WTC11 (cell line): ENCODE data around the gene KCNH3.

Source experiments
- ZNF671 ChIP-seq: fragments of 250-450 bp; sonication (Bioruptor Pico); IDR thresholded peaks from 2 replicates; pipeline ENCODE4 v1.8.0; 2021; ENCODE audit warnings: mild to moderate bottlenecking
- TF ChIP-seq, protein P1 (sequence below): sonication (generic); formaldehyde crosslinking; IDR thresholded peaks from 2 replicates; pipeline ENCODE4 v1.8.0; 2023; ENCODE audit warnings: missing genetic modification reagents, mild to moderate bottlenecking, borderline replicate concordance
- TF ChIP-seq, protein P2 (sequence below): fragments of 200-600 bp; IDR thresholded peaks from 2 replicates; pipeline ENCODE4 v1.8.0; 2022; ENCODE audit warnings: antibody characterized with exemption
- TF ChIP-seq, protein P3 (sequence below): sonication (generic); formaldehyde crosslinking; IDR thresholded peaks from 2 replicates; pipeline ENCODE4 v1.8.0; 2022; ENCODE audit warnings: mild to moderate bottlenecking, missing genetic modification reagents

DNA sequence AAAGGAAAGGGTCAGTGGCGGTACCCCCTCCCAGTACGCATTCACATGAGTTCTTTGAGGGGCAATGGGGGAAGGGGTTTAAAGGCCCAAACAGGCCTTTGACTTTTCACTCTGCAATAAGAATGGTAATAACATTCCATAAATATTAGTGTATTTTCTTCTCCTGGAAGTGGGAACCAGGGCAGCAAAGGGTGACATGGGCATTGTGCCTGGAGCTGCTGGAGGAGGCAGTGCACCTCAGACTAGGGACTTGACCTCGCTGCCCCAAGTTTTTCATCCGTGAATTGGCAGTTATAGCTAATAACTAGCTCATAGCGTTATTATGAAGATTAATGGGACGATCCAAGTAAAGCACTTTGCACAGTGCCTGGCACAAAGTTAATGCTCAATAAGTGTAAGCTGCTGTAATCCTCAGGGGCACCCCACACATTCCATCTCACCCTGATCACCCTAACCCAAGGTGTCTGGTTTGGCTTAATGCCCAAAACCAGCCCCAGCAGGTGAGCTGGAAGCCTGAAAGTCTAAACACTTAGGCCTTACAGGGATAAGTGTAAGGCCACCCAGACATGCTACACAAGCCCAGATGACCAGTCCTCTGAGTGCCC is 2.8 kb upstream of the KCNH3 start:
- no peak for TF ChIP-seq ZNF671 (CRISPR knock-in tag)
- TF ChIP-seq, protein P1, sequence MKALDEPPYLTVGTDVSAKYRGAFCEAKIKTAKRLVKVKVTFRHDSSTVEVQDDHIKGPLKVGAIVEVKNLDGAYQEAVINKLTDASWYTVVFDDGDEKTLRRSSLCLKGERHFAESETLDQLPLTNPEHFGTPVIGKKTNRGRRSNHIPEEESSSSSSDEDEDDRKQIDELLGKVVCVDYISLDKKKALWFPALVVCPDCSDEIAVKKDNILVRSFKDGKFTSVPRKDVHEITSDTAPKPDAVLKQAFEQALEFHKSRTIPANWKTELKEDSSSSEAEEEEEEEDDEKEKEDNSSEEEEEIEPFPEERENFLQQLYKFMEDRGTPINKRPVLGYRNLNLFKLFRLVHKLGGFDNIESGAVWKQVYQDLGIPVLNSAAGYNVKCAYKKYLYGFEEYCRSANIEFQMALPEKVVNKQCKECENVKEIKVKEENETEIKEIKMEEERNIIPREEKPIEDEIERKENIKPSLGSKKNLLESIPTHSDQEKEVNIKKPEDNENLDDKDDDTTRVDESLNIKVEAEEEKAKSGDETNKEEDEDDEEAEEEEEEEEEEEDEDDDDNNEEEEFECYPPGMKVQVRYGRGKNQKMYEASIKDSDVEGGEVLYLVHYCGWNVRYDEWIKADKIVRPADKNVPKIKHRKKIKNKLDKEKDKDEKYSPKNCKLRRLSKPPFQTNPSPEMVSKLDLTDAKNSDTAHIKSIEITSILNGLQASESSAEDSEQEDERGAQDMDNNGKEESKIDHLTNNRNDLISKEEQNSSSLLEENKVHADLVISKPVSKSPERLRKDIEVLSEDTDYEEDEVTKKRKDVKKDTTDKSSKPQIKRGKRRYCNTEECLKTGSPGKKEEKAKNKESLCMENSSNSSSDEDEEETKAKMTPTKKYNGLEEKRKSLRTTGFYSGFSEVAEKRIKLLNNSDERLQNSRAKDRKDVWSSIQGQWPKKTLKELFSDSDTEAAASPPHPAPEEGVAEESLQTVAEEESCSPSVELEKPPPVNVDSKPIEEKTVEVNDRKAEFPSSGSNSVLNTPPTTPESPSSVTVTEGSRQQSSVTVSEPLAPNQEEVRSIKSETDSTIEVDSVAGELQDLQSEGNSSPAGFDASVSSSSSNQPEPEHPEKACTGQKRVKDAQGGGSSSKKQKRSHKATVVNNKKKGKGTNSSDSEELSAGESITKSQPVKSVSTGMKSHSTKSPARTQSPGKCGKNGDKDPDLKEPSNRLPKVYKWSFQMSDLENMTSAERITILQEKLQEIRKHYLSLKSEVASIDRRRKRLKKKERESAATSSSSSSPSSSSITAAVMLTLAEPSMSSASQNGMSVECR = no peak
- TF ChIP-seq, protein P2, sequence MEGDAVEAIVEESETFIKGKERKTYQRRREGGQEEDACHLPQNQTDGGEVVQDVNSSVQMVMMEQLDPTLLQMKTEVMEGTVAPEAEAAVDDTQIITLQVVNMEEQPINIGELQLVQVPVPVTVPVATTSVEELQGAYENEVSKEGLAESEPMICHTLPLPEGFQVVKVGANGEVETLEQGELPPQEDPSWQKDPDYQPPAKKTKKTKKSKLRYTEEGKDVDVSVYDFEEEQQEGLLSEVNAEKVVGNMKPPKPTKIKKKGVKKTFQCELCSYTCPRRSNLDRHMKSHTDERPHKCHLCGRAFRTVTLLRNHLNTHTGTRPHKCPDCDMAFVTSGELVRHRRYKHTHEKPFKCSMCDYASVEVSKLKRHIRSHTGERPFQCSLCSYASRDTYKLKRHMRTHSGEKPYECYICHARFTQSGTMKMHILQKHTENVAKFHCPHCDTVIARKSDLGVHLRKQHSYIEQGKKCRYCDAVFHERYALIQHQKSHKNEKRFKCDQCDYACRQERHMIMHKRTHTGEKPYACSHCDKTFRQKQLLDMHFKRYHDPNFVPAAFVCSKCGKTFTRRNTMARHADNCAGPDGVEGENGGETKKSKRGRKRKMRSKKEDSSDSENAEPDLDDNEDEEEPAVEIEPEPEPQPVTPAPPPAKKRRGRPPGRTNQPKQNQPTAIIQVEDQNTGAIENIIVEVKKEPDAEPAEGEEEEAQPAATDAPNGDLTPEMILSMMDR = no peak
- TF ChIP-seq, protein P3, sequence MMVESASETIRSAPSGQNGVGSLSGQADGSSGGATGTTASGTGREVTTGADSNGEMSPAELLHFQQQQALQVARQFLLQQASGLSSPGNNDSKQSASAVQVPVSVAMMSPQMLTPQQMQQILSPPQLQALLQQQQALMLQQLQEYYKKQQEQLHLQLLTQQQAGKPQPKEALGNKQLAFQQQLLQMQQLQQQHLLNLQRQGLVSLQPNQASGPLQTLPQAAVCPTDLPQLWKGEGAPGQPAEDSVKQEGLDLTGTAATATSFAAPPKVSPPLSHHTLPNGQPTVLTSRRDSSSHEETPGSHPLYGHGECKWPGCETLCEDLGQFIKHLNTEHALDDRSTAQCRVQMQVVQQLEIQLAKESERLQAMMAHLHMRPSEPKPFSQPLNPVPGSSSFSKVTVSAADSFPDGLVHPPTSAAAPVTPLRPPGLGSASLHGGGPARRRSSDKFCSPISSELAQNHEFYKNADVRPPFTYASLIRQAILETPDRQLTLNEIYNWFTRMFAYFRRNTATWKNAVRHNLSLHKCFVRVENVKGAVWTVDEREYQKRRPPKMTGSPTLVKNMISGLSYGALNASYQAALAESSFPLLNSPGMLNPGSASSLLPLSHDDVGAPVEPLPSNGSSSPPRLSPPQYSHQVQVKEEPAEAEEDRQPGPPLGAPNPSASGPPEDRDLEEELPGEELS = no peak
